GM19468 (cell line): ENCODE results near the gene PRMT7.

Experiments
- ATAC-seq: cut with Tn5 transposase; IDR thresholded peaks from one replicate; pipeline ENCODE4 v1.9.1; 2021; ENCODE audit warnings: mild to moderate bottlenecking, moderate library complexity, moderate number of reproducible peaks; ENCODE audit not compliant: unreplicated experiment; ENCODE audit errors: extremely low read depth

The PRMT7 gene

GRCh38 chr16:68387301-68387700 is 76.5 kb downstream of the PRMT7 start:
- no peak for ATAC-seq

- ATAC-seq: no peak
These were observed 77.3 kb downstream of the PRMT7 start for GRCh38 chr16:68388124-68388523.

- ATAC-seq: no peak
These were observed 78.2 kb downstream of the PRMT7 start for GRCh38 chr16:68389006-68389405.

GRCh38 chr16:68389750-68390371 is 79.0 kb downstream of the PRMT7 start:
- ATAC-seq: no peak

- no peak for ATAC-seq
These were observed 82.5 kb downstream of the PRMT7 start for GRCh38 chr16:68393333-68393732.

GRCh38 chr16:68395167-68395786 is 84.5 kb downstream of the PRMT7 start:
- no peak for ATAC-seq

- no peak for ATAC-seq
These were observed 85.0 kb downstream of the PRMT7 start for GRCh38 chr16:68395815-68396214.

- no peak for ATAC-seq
These were observed 85.7 kb downstream of the PRMT7 start for GRCh38 chr16:68396481-68396880.

- no peak for ATAC-seq
These were observed 86.9 kb downstream of the PRMT7 start for GRCh38 chr16:68397710-68398201.

- ATAC-seq: no peak
These were observed 88.6 kb downstream of the PRMT7 start for GRCh38 chr16:68399456-68399855.

- no peak for ATAC-seq
These were observed 89.5 kb downstream of the PRMT7 start for GRCh38 chr16:68400083-68400923.

GRCh38 chr16:68400924-68401460 is 90.2 kb downstream of the PRMT7 start:
- ATAC-seq: no peak

GRCh38 chr16:68401871-68402747 is 91.3 kb downstream of the PRMT7 start:
- no peak for ATAC-seq

- no peak for ATAC-seq
These were observed 91.9 kb downstream of the PRMT7 start for GRCh38 chr16:68402748-68403040.

GRCh38 chr16:68403177-68403576 is 92.4 kb downstream of the PRMT7 start:
- no peak for ATAC-seq

GRCh38 chr16:68403704-68404103 is 92.9 kb downstream of the PRMT7 start:
- no peak for ATAC-seq

- no peak for ATAC-seq
These were observed 94.0 kb downstream of the PRMT7 start for GRCh38 chr16:68404736-68405345.

- ATAC-seq: no peak
These were observed 95.8 kb downstream of the PRMT7 start for GRCh38 chr16:68406458-68407152.
